ENCODE results near the gene KLC3. TPM values are rescaled to one million over a fixed set of nuclear protein-coding genes. Genes with fewer than 3 reads are reported as not detected.

KLC3 gene
- 0.21 TPM for total RNA-seq

DNA sequence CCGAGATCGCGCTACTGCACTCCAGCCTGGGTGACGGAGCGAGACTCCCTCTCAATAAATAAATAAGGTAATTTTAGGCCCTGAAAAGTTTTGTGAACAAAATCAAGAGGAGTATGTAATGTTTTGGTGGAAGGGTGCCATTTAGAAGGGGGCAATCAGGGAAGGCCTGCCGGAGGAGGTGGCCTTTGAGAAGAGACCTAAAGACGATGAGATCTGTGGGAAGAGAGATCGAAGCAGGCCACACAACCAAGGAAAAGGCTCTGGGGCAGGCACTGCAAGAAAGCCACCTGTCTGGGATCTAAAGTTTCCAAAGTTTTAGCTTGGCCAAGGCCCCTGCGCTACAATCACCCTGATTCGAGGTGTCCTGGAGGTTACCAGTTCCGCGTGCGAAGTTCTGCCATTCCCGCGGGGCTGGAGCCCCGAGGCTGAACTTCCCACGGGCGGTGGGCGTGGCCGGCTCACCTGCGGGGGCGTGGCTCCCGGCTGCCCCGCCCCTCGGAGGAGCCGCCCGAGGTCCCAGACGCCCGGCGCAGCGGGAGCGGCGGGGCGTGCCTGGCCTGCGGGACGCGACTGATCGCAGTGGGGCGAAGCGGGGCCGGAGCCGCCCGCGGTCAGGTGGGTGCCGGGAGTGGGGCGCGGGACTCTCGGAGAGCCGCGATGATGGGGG, at the start of gene KLC3:
TSS of gene KLC3 (plus strand) at position 519 of the 667 bp plus-strand sequence. CDS start 4,792 bp downstream, outside the sequence.
- peaks cover 18% of the 10 kb centered on the region for H3K27me3 ChIP-seq (ENCODE audit: insufficient read depth, low read length)
- H3K4me1 ChIP-seq (ENCODE audit: insufficient read depth, low read length), result peaks cover 8% of the 10 kb centered on the region
- H3K9me3 ChIP-seq (ENCODE audit: low read depth, low read length), result no peaks in the 10 kb centered on the region
- H3K4me3 ChIP-seq (ENCODE audit: low read length), result no peak within 1 kb of the TSS

- Histone ChIP-seq H3K27me3 (ENCODE audit: insufficient read depth, low read length) (no peaks in the 10 kb centered on the region), H3K4me3 (ENCODE audit: low read length) (no peak overlapping the region), H3K4me1 (ENCODE audit: insufficient read depth, low read length) (peaks cover 7% of the 10 kb centered on the region), H3K9me3 (ENCODE audit: low read depth, low read length) (no peaks in the 10 kb centered on the region)
Observed at GRCh38 chr19:45291834-45292233, 48.7 kb upstream of the KLC3 start.

DNA sequence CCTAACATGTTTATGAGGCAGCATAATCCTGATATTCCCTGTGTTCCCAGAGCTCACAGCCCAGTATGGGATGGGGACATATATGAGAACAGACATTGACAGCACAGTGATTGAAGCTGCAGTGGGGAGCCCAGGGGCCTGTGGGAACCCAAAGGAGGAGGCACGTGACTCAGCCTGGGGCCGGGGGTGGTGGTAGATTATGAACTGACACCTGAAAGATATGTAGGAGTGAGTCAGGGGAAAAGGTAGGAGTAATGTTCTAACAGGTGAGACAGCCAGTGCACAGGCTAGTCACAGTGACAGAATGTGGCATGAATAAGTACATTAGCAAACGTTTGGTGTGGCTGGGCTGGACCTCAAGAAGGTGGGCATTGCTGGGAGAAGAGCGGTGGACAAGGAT, 46.9 kb upstream of the KLC3 start:
- Histone ChIP-seq H3K4me3 (ENCODE audit: low read length) (no peak overlapping the region), H3K4me1 (ENCODE audit: insufficient read depth, low read length) (peaks cover 7% of the 10 kb centered on the region), H3K27me3 (ENCODE audit: insufficient read depth, low read length) (no peaks in the 10 kb centered on the region), H3K9me3 (ENCODE audit: low read depth, low read length) (no peaks in the 10 kb centered on the region)

DNA sequence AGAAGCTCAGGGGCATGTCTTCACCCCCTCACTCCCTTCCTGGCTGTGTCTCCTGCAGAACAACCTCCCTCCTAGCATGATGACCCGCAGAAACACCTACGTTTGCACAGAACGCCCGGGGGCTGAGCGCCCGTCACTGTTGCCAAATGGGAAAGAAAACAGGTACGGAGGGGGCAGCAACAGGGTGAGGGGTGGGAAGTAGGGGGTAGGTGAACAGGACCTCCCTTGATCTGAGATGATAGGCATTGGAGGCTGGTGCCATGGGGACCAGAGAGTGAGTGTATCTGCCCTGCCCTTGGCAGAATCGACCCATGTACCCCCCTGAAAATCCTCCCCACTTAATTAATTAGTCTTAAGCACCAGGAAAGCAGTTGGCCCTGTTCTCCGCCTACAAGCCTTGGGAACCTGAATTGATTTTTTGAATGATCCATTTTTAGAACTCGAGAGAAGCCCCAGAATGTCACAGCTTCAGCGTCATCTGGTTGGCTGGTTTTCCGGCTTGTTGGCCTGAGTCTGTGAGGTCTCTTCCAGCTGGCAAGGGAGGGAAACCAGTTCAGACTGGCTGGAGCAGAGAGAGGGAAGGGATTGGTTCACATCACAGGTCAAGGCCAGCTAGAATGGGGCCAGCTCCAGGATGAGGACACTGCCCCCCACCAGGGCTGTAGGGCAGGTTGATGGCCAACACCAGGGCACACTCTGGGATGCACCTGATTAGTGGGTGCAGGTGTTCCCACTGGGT, 46.1 kb upstream of the KLC3 start:
- Histone ChIP-seq H3K4me1 (ENCODE audit: insufficient read depth, low read length) (peaks cover 7% of the 10 kb centered on the region), H3K4me3 (ENCODE audit: low read length) (no peak overlapping the region), H3K27me3 (ENCODE audit: insufficient read depth, low read length) (no peaks in the 10 kb centered on the region), H3K9me3 (ENCODE audit: low read depth, low read length) (no peaks in the 10 kb centered on the region)

GRCh38 chr19:45295873-45296272, 44.7 kb upstream of the KLC3 start:
- no peak overlapping the region for H3K4me3 ChIP-seq (ENCODE audit: low read length)
- H3K4me1 ChIP-seq (ENCODE audit: insufficient read depth, low read length), result peaks cover 7% of the 10 kb centered on the region
- H3K9me3 ChIP-seq (ENCODE audit: low read depth, low read length), result no peaks in the 10 kb centered on the region
- H3K27me3 ChIP-seq (ENCODE audit: insufficient read depth, low read length), result no peaks in the 10 kb centered on the region

DNA sequence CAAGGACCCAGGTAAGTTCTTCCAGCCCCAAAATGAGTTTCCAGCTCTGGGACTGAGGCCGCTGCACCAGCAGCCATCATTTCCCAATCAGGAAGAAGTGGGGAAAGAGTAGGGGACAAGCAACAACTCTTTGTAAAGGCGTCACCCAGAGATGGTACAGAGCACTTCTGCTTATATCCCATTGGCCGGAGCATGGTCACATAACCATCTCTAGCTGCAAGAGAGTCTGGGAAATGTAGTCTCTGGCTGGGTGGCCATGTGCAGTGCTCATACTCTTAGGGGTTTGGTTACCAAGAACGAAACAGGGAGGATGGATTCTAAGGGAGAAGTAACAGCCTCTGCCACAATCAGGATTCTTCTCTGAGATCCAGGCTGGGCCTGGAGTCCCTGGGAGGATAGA, 44.2 kb upstream of the KLC3 start:
- no peak overlapping the region for H3K4me3 ChIP-seq (ENCODE audit: low read length)
- peaks cover 7% of the 10 kb centered on the region for H3K4me1 ChIP-seq (ENCODE audit: insufficient read depth, low read length)
- no peaks in the 10 kb centered on the region for H3K9me3 ChIP-seq (ENCODE audit: low read depth, low read length)
- H3K27me3 ChIP-seq (ENCODE audit: insufficient read depth, low read length), result no peaks in the 10 kb centered on the region

GRCh38 chr19:45297674-45298073, 42.9 kb upstream of the KLC3 start:
- H3K9me3 ChIP-seq (ENCODE audit: low read depth, low read length), result no peaks in the 10 kb centered on the region
- no peaks in the 10 kb centered on the region for H3K27me3 ChIP-seq (ENCODE audit: insufficient read depth, low read length)
- peaks cover 7% of the 10 kb centered on the region for H3K4me1 ChIP-seq (ENCODE audit: insufficient read depth, low read length)
- no peak overlapping the region for H3K4me3 ChIP-seq (ENCODE audit: low read length)

GRCh38 chr19:45298264-45298663, 42.3 kb upstream of the KLC3 start:
- Histone ChIP-seq H3K4me1 (ENCODE audit: insufficient read depth, low read length) (peaks cover 7% of the 10 kb centered on the region), H3K27me3 (ENCODE audit: insufficient read depth, low read length) (no peaks in the 10 kb centered on the region), H3K4me3 (ENCODE audit: low read length) (no peak overlapping the region), H3K9me3 (ENCODE audit: low read depth, low read length) (no peaks in the 10 kb centered on the region)

- Histone ChIP-seq H3K9me3 (ENCODE audit: low read depth, low read length) (no peaks in the 10 kb centered on the region), H3K27me3 (ENCODE audit: insufficient read depth, low read length) (no peaks in the 10 kb centered on the region), H3K4me3 (ENCODE audit: low read length) (no peak overlapping the region), H3K4me1 (ENCODE audit: insufficient read depth, low read length) (peaks cover 7% of the 10 kb centered on the region)
Observed at GRCh38 chr19:45299719-45300118, 40.8 kb upstream of the KLC3 start.

DNA sequence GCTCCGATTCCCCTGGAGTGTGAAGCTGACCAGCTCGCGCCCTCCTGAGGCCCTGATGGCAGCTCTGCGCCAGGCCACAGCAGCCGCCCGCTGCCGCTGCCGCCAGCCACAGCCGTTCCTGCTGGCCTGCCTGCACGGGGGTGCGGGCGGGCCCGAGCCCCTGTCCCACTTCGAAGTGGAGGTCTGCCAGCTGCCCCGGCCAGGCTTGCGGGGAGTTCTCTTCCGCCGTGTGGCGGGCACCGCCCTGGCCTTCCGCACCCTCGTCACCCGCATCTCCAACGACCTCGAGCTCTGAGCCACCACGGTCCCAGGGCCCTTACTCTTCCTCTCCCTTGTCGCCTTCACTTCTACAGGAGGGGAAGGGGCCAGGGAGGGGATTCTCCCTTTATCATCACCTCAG, 38.1 kb upstream of the KLC3 start:
- no peaks in the 10 kb centered on the region for H3K27me3 ChIP-seq (ENCODE audit: insufficient read depth, low read length)
- no peaks in the 10 kb centered on the region for H3K9me3 ChIP-seq (ENCODE audit: low read depth, low read length)
- H3K4me3 ChIP-seq (ENCODE audit: low read length), result no peak overlapping the region
- H3K4me1 ChIP-seq (ENCODE audit: insufficient read depth, low read length), result no peaks in the 10 kb centered on the region

DNA sequence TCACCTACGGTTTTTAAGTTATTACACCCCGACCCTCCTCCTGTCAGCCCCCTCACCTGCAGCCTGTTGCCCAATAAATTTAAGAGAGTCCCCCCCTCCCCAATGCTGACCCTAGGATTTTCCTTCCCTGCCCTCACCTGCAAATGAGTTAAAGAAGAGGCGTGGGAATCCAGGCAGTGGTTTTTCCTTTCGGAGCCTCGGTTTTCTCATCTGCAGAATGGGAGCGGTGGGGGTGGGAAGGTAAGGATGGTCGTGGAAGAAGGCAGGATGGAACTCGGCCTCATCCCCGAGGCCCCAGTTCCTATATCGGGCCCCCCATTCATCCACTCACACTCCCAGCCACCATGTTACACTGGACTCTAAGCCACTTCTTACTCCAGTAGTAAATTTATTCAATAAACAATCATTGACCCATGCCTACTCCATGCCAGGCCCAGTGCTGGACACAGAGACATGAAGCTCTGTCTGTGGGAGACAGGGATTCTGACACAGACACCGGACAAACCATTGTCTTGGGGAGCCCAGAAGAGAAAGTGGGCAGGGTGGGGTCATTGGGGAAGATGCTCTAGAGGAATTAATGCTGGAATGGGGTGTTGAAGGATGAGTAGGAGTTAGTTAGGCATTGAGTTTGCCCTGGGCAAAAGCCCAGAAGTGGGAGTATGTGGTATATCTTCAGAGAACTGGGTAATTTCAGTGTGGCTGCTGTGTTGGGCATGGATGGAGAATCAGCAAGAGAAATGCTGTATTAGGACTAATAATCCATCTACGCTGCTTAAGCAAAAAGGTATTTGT, 37.1 kb upstream of the KLC3 start:
- H3K4me1 ChIP-seq (ENCODE audit: insufficient read depth, low read length), result no peaks in the 10 kb centered on the region
- H3K27me3 ChIP-seq (ENCODE audit: insufficient read depth, low read length), result no peaks in the 10 kb centered on the region
- H3K9me3 ChIP-seq (ENCODE audit: low read depth, low read length), result no peaks in the 10 kb centered on the region
- H3K4me3 ChIP-seq (ENCODE audit: low read length), result no peak overlapping the region

DNA sequence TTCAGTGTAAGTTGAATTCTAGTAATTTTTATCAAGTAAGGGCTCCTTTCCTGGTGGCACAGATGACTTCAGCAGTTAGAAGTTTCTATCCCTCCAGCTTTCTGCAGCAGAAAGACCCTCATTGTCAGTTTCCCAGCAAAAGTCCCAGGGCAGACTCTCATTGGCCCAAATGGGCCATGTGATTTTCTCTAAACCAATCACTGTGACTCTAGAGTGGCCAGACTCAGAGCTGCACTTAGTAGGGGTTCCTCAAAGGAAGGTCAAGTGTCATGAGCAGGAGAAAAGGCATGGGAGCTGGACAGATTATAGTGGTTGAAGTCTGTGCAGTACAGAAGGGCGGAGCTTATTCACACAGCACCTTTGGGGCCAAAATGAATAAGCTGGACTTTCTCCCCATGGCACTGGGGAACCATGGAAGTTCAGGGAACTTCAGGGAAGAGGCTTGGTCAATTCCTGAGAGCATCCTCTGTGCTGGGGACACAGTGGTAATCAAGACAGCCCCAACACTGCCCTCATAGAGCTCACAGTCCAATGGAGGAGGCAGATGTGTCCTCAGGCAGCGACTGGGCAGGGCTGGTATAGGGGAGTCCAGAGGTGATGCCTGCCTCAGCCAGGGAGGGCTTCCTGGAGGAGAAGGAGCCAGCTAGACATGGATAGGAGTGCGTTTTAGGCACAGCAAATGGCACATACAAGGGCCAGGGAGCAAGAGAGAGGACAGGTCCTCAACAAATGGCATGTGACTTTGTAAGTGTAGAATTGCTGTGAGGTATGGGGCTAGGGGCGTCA, 36.2 kb upstream of the KLC3 start:
- H3K9me3 ChIP-seq (ENCODE audit: low read depth, low read length), result no peaks in the 10 kb centered on the region
- H3K27me3 ChIP-seq (ENCODE audit: insufficient read depth, low read length), result no peaks in the 10 kb centered on the region
- no peaks in the 10 kb centered on the region for H3K4me1 ChIP-seq (ENCODE audit: insufficient read depth, low read length)
- H3K4me3 ChIP-seq (ENCODE audit: low read length), result no peak overlapping the region

DNA sequence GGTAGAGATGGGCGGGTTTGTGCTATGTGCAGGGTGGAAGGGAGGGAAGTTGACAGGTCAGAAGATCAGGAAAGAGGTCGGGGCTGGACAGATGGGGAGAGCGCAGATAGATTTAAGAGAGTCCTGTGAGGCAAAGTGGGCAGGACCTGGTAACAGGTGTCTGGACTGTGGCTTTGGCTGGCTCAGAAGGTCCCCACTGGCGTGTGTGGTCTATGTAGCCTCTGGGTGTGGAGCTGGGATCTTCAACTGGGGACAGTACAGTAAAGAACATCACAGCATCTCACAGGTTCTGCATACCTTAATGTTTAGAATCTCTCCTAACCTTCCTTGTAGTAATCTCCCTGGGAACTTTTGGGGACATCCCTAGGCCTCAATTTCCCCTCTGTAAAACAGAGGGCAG, 35.5 kb upstream of the KLC3 start:
- Histone ChIP-seq H3K4me3 (ENCODE audit: low read length) (no peak overlapping the region), H3K27me3 (ENCODE audit: insufficient read depth, low read length) (no peaks in the 10 kb centered on the region), H3K4me1 (ENCODE audit: insufficient read depth, low read length) (no peaks in the 10 kb centered on the region), H3K9me3 (ENCODE audit: low read depth, low read length) (no peaks in the 10 kb centered on the region)

DNA sequence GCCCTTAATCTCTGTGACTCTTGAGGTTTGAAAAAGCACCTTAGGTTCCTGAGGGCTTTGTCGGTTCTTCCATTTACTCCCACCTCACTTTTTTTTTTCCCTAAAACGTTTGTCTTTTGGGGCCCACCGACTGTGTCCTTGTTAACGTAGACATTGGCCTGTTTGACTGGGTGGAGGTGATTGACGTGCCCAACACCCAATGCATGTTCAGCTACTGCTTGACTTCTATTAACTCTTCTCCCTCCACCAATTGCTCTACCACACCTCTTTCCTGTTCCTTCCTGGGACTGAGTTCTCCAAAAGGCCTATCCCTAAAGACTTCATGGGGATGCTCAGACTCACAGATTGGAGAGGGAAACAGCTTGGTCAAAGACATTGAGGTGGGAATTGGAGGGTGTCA, 35.1 kb upstream of the KLC3 start:
- no peaks in the 10 kb centered on the region for H3K27me3 ChIP-seq (ENCODE audit: insufficient read depth, low read length)
- no peak overlapping the region for H3K4me3 ChIP-seq (ENCODE audit: low read length)
- H3K4me1 ChIP-seq (ENCODE audit: insufficient read depth, low read length), result no peaks in the 10 kb centered on the region
- H3K9me3 ChIP-seq (ENCODE audit: low read depth, low read length), result no peaks in the 10 kb centered on the region

- Histone ChIP-seq H3K9me3 (ENCODE audit: low read depth, low read length) (no peaks in the 10 kb centered on the region), H3K4me1 (ENCODE audit: insufficient read depth, low read length) (no peaks in the 10 kb centered on the region), H3K27me3 (ENCODE audit: insufficient read depth, low read length) (no peaks in the 10 kb centered on the region), H3K4me3 (ENCODE audit: low read length) (no peak overlapping the region)
Observed at GRCh38 chr19:45306040-45306439, 34.5 kb upstream of the KLC3 start.

Measured in mononuclear cell (primary cell).